ENCODE data around the gene FAM111A.
"Not testable (repeated sequence)": the region's sequence is repeated elsewhere in the genome, so short reads cannot be mapped to it uniquely, and the experiment has no call there.

The FAM111A gene

DNA sequence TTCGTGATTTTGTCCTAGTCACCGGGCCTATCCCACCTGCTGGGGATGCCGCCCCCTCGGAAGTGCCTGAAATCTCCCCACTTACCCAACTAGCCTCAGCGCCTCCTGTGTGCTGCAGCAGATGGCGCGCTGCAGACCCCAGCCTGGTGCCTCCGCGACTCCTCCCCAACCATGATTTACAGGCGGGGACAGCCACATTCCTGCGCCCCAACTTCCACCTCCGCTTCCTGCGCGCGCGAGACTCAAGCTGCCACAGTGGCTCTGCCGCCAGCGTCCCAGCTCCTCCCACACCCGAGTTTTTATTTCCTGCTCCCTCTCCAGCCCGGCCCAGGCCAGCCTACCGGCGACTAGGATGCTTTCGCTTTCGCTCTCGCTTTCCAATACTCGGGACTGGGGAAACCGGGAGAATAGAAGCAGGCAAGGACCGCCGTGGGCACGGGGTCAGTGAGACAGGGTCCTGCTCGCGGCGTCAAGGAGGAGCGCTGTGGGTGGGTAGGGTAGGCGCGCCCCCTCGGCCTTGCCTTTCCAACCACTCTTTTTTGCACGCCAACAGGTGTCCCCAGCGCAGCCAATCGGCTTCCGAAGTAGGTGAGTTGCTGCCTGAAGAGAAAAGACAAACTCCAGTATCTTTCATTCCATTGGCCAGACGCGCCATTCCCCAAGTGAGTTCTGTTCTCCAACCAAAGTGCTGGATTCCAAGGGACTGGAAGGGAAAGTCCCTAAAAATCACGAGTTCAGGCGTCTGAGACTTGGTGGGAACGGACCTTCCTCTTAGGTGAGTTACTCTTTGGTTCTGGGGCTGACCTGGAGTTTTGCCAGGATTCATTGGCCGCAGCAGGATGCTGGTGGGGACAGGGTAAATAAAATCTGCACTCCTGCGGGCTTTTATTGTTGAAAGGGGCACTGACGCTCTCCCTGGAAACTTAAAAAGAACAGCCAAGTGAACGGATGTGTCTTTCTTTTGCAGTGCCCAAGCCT lies at the start of gene FAM111A:
TSS of gene FAM111A (plus strand) at position 327 of the 978 bp plus-strand sequence. CDS start 6,017 bp downstream, outside the sequence.
- peak; percentile 81 for DNase-seq (ENCODE audit: low spot score)

GRCh38 chr11:59093576-59093975 lies 49.1 kb upstream of the FAM111A start:
- DNase-seq (ENCODE audit: low spot score) = not testable (repeated sequence)

GRCh38 chr11:59095225-59095624 lies 47.4 kb upstream of the FAM111A start:
- DNase-seq (ENCODE audit: low spot score) = not testable (repeated sequence)

GRCh38 chr11:59095972-59096575 lies 46.6 kb upstream of the FAM111A start:
- not testable (repeated sequence) for DNase-seq (ENCODE audit: low spot score)

GRCh38 chr11:59097113-59097708 lies 45.4 kb upstream of the FAM111A start:
- peak; percentile 36 for DNase-seq (ENCODE audit: low spot score)

DNA sequence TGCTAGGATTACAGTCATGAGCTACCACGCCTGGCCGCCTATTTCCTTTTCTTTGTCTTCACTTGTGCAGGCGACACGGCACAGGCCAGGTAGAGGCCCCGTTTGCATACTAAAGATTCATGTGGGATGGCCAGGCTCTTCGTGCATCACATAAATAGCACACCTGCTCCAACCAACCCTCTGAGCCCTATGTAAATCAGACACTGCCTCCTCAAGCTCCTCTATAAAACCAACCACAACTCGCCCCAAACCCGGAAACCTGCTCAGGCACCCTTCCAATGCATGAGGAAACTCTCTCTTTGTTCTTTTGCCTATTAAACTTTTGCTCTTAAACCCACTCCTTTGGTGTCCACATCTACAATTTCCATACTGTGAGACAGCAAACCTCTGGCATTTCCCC lies 44.7 kb upstream of the FAM111A start:
- not testable (repeated sequence) for DNase-seq (ENCODE audit: low spot score)

- peak; percentile 18 for DNase-seq (ENCODE audit: low spot score)
These were observed 40.3 kb upstream of the FAM111A start for GRCh38 chr11:59102259-59102765.

- DNase-seq (ENCODE audit: low spot score) = peak; percentile 79
These were observed 36.0 kb upstream of the FAM111A start, which contains the start of gene FAM111B for GRCh38 chr11:59106363-59107336. Gene FAM111B (plus strand): TSS chr11:59107237. CDS start chr11:59109626, 2,389 bp downstream.

- DNase-seq (ENCODE audit: low spot score) = not testable (repeated sequence)
These were observed 34.9 kb upstream of the FAM111A start for GRCh38 chr11:59107721-59108120.

DNA sequence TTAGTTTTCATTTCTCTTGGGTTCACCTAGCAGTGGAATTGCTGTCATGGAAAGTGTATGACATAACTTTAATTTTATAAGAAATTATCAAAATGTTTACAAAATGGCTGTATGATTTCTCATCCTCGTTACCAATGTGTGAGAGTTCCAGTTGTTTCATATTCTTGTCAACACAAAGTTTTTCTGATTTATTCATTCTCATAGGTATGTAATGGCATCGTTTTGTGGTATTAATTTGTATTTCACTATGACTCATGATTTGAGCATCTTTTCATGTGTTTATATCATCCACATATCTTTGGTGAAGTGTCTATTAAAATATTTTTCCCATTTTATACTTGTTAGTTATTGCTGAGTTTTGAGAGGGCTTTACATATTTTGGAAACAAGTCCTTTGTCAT lies 30.2 kb upstream of the FAM111A start:
- no peak for DNase-seq (ENCODE audit: low spot score)

DNA sequence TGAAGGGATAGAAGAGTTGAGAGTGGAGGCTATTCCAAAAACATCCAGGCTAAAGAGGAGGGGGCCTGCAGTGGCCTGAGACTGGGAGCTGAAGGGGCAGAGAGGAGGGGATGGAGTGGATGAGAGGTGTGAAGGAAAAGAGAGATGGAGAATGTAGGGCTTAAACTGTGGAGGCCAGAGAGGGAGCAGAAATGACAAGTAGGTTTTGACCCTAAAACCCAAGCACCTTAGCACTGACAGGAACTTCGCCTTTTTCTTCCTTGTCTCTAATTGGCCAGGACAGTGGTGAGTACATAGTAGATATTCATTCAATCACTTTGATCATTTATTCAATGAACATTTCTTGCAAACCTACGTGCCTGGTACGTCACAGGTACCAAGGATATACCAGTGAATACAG lies 28.3 kb upstream of the FAM111A start:
- DNase-seq (ENCODE audit: low spot score) = no peak

DNA sequence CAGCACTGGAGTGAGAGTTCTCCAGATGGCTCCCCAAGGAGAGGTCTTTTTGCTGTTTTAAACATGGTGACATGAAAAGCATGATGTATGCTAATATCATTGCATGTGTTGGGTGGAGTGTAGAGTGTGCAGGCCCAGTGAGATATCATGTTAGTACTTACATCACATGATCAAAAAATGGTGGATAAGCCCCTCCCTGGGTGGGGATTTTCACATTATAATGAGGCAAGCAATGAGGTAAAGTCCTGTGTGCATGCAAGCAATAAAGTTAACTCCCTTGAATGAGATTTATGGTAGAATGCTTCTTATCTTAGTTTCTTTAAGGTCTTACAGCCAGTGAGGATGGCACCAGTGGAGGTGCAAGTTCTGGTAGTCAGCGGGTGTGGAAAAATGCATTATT lies 27.1 kb upstream of the FAM111A start:
- DNase-seq (ENCODE audit: low spot score) = no peak

DNA sequence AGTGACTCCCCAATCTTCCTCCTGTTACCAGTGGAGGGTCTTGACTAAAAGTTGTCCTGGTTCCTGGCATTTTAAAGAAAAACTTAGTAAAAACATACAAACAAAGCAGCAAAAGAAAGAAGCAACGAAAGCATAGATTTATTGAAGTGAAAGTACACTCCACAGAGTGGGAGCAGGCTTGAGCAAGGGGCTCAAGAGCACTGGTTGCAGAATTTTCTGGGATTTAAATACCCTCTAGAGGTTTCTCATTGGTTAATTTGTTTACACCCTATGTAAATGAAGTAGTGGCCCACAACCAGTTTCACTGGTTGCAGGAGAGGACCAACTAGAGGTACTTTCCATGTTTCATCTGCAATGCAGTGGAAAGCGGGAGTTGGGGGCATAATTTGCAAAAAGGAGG lies 24.9 kb upstream of the FAM111A start:
- DNase-seq (ENCODE audit: low spot score) = no peak

DNA sequence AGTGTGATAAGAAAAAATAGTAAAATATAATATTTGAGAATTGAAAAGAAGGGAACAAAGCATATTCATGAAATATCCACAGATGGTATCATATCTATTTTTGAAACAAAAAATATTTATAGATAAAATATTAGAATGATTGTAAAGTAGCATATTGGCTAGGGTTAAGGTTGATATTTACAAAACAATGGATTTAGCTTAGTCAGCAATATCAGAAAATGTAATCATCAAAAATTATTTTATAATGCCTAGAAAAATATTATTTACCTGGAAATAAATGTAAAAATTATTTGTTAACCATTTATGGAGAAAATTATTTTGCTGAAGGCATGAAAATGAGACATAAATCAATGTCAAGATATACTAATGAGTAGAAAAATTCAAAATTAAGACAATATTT lies 22.8 kb upstream of the FAM111A start:
- DNase-seq (ENCODE audit: low spot score) = no peak

DNA sequence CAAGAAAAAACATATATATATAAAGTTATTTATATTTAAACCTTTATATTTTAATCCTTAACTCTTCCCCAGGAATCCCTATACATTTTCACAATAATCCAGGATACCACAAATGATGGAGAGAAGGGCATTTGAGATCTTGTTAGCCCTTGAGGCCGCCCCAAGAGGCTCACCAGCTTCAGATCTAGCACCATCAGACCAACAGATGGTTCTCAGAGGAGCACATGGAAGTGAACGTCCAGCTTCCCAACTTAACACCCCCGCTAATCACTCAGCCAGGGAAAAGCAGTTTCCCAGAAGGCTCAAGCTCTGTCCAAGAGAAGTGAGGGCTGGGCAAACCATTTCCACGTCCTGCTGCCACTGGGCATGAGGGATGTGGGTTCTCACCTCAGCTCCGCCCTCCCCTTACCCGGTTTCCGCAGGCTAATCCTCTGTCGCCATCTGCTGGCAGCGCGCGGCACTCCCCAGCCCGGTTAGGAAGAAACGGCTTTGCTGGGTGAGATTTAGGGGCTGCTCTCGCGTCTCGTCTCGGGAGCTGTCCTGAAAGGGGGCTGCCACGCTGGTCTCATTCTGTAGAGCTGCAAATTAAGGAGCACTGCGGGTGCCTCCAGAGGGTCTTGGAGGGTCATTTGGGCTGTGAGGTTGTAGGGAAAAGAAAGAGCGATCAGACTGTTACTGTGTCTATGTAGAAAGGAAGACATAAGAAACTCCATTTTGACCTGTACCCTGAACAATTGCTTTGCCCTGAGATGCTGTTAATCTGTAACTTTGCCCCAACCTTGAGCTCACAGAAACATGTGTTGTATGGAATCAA lies 6.8 kb upstream of the FAM111A start:
- peak; percentile 77 for DNase-seq (ENCODE audit: low spot score)

DNA sequence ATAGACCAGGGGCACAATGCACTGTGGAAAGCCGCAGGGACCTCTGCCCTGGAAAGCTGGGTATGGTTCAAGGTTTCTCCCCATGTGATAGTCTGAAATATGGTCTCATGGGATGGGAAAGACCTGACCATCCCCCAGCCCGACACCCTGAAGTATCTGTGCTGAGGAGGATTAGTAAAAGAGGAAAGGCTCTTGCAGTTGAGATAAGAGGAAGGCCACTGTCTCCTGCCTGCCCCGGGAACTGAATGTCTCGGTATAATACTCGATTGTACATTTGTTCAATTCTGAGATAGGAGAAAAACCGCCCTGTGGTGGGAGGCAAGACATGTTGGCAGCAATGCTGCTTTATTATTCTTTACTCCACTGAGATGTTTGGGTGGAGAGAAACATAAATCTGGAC lies 6.1 kb upstream of the FAM111A start:
- not testable (repeated sequence) for DNase-seq (ENCODE audit: low spot score)

DNA sequence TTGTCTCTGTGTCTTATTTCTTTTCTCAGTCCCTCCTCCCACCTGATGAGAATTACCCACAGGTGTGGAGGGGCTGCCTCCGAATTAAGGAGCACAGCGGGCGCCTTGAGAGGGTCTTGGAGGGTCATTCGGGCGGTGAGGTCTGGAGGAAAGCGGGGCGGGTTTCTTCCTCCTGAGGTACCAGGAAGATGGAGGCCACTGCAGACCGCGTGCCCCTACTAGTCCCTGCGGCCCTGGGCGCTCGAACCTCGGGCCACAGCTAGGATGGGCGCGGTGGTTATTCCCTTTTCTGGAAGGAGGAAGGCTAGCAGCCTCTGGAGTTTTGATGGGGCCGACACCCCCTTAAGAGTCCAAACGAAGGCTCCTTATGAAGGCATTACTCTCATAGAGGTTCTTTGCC lies 5.5 kb upstream of the FAM111A start:
- DNase-seq (ENCODE audit: low spot score) = no peak

DNA sequence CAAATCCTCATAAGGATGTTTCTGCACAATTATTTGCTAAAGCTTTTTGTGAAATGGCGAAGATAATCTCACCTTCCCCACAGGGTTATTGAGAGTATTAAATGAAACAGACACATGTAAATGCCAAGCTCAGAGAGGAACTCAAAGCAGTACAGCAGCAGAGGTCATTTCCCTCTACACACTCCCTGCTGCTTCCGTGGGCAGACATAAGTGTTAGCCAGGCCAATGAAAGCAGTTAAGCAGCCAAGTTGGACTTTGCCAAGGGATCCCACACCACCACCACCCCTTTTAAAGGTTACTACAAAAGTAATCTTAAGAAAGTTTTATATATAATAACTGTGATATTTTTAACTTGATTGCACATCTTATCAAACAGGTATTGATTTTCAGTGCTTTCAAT lies 4.0 kb upstream of the FAM111A start:
- DNase-seq (ENCODE audit: low spot score) = no peak

- DNase-seq (ENCODE audit: low spot score) = no peak
These were observed 1.5 kb upstream of the FAM111A start for GRCh38 chr11:59141191-59141590.
